ENCODE data around the gene MYO7B.
"Not testable (repeated sequence)": the region's sequence is repeated elsewhere in the genome, so short reads cannot be mapped to it uniquely, and the experiment has no call there.

The MYO7B gene

GRCh38 chr2:127551221-127551930 is 15.9 kb downstream of the MYO7B start:
- no peak for DNase-seq (ENCODE audit: low read depth in 2 of 2)

GRCh38 chr2:127552336-127552735 is 16.9 kb downstream of the MYO7B start:
- DNase-seq (ENCODE audit: low read depth in 2 of 2), result no peak

- no peak for DNase-seq (ENCODE audit: low read depth in 2 of 2)
Measured at GRCh38 chr2:127552846-127553245, 17.4 kb downstream of the MYO7B start.

GRCh38 chr2:127558911-127559310 is 23.4 kb downstream of the MYO7B start:
- no peak for DNase-seq (ENCODE audit: low read depth in 2 of 2)

GRCh38 chr2:127559454-127559853 is 24.0 kb downstream of the MYO7B start:
- DNase-seq (ENCODE audit: low read depth in 2 of 2), result no peak

GRCh38 chr2:127560201-127560930 is 24.9 kb downstream of the MYO7B start:
- DNase-seq (ENCODE audit: low read depth in 2 of 2), result no peak

- no peak for DNase-seq (ENCODE audit: low read depth in 2 of 2)
Measured at GRCh38 chr2:127560931-127561280, 25.4 kb downstream of the MYO7B start.

- no peak for DNase-seq (ENCODE audit: low read depth in 2 of 2)
Measured at GRCh38 chr2:127561371-127561770, 25.9 kb downstream of the MYO7B start.

- DNase-seq (ENCODE audit: low read depth in 2 of 2), result no peak
Measured at GRCh38 chr2:127562936-127563335, 27.5 kb downstream of the MYO7B start.

GRCh38 chr2:127563458-127564428 is 28.3 kb downstream of the MYO7B start:
- DNase-seq (ENCODE audit: low read depth in 2 of 2), result peak in 1 of 2 donors; percentile 11

GRCh38 chr2:127564429-127565260 is 29.2 kb downstream of the MYO7B start:
- no peak for DNase-seq (ENCODE audit: low read depth in 2 of 2)

GRCh38 chr2:127565261-127566138 is 30.0 kb downstream of the MYO7B start:
- DNase-seq (ENCODE audit: low read depth in 2 of 2), result no peak

- no peak for DNase-seq (ENCODE audit: low read depth in 2 of 2)
Measured at GRCh38 chr2:127566139-127566417, 30.6 kb downstream of the MYO7B start.

GRCh38 chr2:127566576-127566975 is 31.1 kb downstream of the MYO7B start:
- DNase-seq (ENCODE audit: low read depth in 2 of 2), result no peak

GRCh38 chr2:127567351-127567854 is 31.9 kb downstream of the MYO7B start:
- no peak for DNase-seq (ENCODE audit: low read depth in 2 of 2)

- no peak for DNase-seq (ENCODE audit: low read depth in 2 of 2)
Measured at GRCh38 chr2:127568128-127568527, 32.6 kb downstream of the MYO7B start.

- no peak for DNase-seq (ENCODE audit: low read depth in 2 of 2)
Measured at GRCh38 chr2:127569666-127570065, 34.2 kb downstream of the MYO7B start.

GRCh38 chr2:127570282-127571250 is 35.1 kb downstream of the MYO7B start:
- DNase-seq (ENCODE audit: low read depth in 2 of 2), result no peak

GRCh38 chr2:127572352-127572751 is 36.9 kb downstream of the MYO7B start:
- not testable (repeated sequence) for DNase-seq (ENCODE audit: low read depth in 2 of 2)

Data from stimulated activated CD4-positive, alpha-beta T cell treated with anti-CD3 and anti-CD28 coated beads, Interleukin-4, amount 100 ng/mL, for 48 hours (primary cell).